ENCODE measurements around the gene SMPX. TPM values are rescaled to one million over a fixed set of nuclear protein-coding genes. Genes with fewer than 3 reads are reported as not detected.

Gene SMPX
- total RNA-seq, 1 donor from 2014 or later = not detected

- H3K4me3 ChIP-seq (ENCODE audit: low read depth, low read length) = no peak overlapping the region
- TF ChIP-seq CTCF (IDR thresholded peaks at IDR 0.05; ENCODE audit: insufficient read depth, low read length, poor library complexity, severe bottlenecking) = no peak
- H3K36me3 ChIP-seq (ENCODE audit: control insufficient read depth, insufficient read depth, low read length) = no peaks in the 10 kb centered on the region
- peaks cover 10% of the 10 kb centered on the region for H3K27me3 ChIP-seq (ENCODE audit: control insufficient read depth, insufficient read depth, low read length)
- no peak for DNase-seq (ENCODE audit: low read depth)
Observed at GRCh38 chrX:21659320-21659719, 98.6 kb downstream of the SMPX start.

GRCh38 chrX:21658746-21659145, 99.2 kb downstream of the SMPX start:
- Histone ChIP-seq H3K36me3 (ENCODE audit: control insufficient read depth, insufficient read depth, low read length) (no peaks in the 10 kb centered on the region), H3K4me3 (ENCODE audit: low read depth, low read length) (no peak overlapping the region), H3K27me3 (ENCODE audit: control insufficient read depth, insufficient read depth, low read length) (peaks cover 10% of the 10 kb centered on the region)
- TF ChIP-seq CTCF (IDR thresholded peaks at IDR 0.05; ENCODE audit: insufficient read depth, low read length, poor library complexity, severe bottlenecking) = no peak
- no peak for DNase-seq (ENCODE audit: low read depth)

DNA sequence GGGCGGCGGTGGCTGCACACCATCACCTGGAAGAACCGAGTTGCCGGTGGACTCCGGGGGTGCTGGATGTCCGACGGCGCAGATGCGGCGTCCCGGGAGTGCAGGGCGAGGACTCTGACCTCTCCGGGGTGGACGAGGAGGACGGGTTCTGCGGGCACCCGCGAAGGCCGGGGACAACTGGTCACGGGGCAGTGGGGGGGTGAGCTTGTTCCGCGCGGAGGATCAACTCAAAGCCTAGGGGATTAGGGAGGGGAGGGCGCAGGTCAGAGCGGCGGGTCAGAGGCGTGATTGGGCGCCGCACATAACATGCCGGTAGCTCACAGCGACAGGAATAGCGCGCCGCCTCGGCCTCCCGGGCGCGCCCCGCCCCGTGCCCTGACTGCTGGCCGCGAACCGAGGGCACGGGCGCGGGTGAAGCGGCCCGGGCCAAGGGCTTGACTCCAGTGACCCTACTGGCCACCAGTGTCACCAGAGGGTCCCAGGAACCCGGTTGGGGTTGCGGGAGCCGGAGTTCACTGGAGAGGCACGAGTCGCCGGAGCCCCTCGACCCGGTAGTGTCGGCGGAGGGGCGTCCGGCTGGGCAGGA, 99.7 kb downstream of the SMPX start, which contains the start of gene KLHL34:
TSS of gene KLHL34 (minus strand) at position 179 of the 586 bp plus-strand sequence. CDS start 542 bp downstream, outside the sequence.
- DNase-seq (ENCODE audit: low read depth) = no peak
- peak within 1 kb of the TSS; percentile 25 for H3K4me3 ChIP-seq (ENCODE audit: low read depth, low read length)
- TF ChIP-seq CTCF (IDR thresholded peaks at IDR 0.05; ENCODE audit: insufficient read depth, low read length, poor library complexity, severe bottlenecking) = no peak
- H3K27me3 ChIP-seq (ENCODE audit: control insufficient read depth, insufficient read depth, low read length) = peaks cover 10% of the 10 kb centered on the region
- H3K36me3 ChIP-seq (ENCODE audit: control insufficient read depth, insufficient read depth, low read length) = no peaks in the 10 kb centered on the region

DNA sequence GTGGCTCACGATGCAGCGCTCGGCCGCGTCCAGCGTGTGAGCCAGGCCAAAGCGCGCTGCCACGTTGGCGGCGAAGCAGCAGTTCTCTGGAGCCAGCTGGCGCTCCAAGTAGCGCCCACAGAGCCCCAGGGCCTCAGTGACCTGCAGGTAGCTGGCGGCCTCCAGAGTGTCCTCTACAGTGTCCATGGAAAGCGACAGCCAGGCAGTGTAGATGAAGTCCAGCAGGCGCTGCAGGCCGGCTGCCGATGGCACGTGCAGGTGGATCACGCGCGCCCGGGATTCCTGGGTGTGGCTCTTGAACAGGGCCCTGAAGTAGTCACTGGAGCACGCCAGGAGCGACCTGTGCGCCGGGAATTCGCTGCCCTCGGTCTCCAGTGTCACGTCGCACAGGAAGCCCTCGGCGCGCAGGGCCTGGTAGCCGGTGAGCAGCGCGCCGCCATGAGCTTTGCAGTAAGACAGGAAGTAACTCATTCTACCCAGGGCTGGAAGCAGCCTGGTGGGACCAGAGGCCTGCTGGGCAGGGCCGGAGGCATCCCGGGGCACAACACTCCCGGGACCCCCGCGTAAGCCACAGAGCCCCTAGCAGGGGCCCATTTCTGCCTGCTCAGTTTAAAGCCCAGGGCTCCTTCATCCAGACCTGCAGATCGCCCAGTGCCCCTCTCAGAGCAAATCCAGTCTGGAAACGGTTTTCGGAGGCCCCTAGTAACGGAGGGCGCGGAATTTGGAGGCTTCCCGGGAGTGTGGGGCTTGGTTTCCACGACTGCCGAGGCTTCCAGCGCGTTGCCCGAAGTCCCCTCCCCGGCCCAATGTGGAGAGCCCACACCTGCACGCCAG, 100.4 kb downstream of the SMPX start:
- Histone ChIP-seq H3K36me3 (ENCODE audit: control insufficient read depth, insufficient read depth, low read length) (no peaks in the 10 kb centered on the region), H3K27me3 (ENCODE audit: control insufficient read depth, insufficient read depth, low read length) (peaks cover 10% of the 10 kb centered on the region), H3K4me3 (ENCODE audit: low read depth, low read length) (no peak overlapping the region)
- DNase-seq (ENCODE audit: low read depth) = no peak
- TF ChIP-seq CTCF (IDR thresholded peaks at IDR 0.05; ENCODE audit: insufficient read depth, low read length, poor library complexity, severe bottlenecking) = no peak

DNA sequence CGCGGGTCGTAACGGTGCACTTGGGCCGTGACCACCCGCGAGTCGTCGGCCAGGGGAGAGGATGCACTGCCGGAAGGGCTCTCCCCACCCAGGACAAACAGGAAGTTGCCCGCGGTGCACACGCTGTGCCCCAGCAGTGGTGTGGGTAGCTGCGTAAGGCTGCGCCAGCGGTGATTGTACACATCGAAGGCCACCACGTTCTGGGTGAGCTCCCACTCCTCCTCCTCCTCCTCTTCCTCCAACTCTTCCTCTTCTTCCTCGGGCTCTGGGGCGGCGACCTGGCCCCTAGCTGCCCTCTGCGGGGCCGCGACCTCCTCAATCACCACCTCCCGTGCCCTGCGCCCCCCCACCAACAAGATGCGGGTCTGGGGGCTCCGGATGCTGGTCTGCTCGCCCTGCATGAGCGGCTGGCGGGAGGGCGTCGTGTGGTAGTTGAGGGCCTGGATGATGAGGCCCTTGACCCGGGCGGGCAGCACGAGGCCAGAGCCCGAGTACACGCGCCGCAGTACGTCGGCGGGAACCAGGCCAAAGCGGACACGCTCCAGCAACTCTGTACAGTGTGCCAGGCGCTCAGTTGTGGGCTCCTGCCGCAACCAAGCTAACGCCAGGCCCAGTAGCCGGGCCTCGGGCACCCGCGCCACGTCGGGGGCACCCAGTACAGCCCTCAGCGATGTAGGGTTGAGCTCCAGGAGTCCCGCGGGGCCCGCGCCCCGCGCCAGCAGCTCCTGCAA, 101.2 kb downstream of the SMPX start:
- DNase-seq (ENCODE audit: low read depth) = no peak
- peaks cover 10% of the 10 kb centered on the region for H3K27me3 ChIP-seq (ENCODE audit: control insufficient read depth, insufficient read depth, low read length)
- no peak overlapping the region for H3K4me3 ChIP-seq (ENCODE audit: low read depth, low read length)
- no peak for TF ChIP-seq CTCF (IDR thresholded peaks at IDR 0.05; ENCODE audit: insufficient read depth, low read length, poor library complexity, severe bottlenecking)
- no peaks in the 10 kb centered on the region for H3K36me3 ChIP-seq (ENCODE audit: control insufficient read depth, insufficient read depth, low read length)

Other genes starting within 250 kb of the SMPX start
- gene KLHL34, start 99.8 kb downstream of the SMPX start, total RNA-seq = 0.04 TPM in 1 of 2 replicates, not detected in the other
- 13.3 and 15.1 TPM in 2 replicates for gene MBTPS2, start 81.5 kb upstream of the SMPX start, total RNA-seq
- 1.7 and 1.8 TPM in 2 replicates for gene YY2, start 97.9 kb upstream of the SMPX start, total RNA-seq
- gene SMS, start 182.6 kb upstream of the SMPX start, total RNA-seq = 129 and 142 TPM in 2 replicates